Psoas muscle (tissue), 8 donors: ENCODE results near the gene TBX3. TPM values are rescaled to one million over a fixed set of nuclear protein-coding genes. Genes with fewer than 3 reads are reported as not detected.
A peak's percentile ranks its signal among the peaks of the same experiment; 100 is the strongest.

ENCODE experiments used
- ATAC-seq, 4 donors: fragments of 200-7000 bp; cut with Tn5 transposase; one replicate each; pipeline ENCODE4 v1.9.1; 2020; ENCODE audit warnings: moderate library complexity in 3 of 4, mild to moderate bottlenecking in 2 of 4
- DNase-seq, 2 donors: peaks; one replicate each; pipeline ENCODE4 v3.0.0-alpha.2; 2020
- H3K27ac ChIP-seq: fragments of 200-600 bp; one replicate; pipeline ENCODE4 v1.8.0; 2022
- H3K27me3 ChIP-seq, 3 donors: fragments of 200-600 bp in 1 of 3; one replicate each; pipeline versions ENCODE4 v1.6.1 to v1.8.0; 2013 to 2022; ENCODE audit warnings: low read length in 2 of 3, mild to moderate bottlenecking in 2 of 3, moderate library complexity in 1 of 3; ENCODE audit not compliant: insufficient read depth in 3 of 3
- H3K36me3 ChIP-seq, 2 donors: fragments of 200-600 bp in 1 of 2; one replicate each; pipeline versions ENCODE4 v1.6.1 to v1.8.0; 2013 to 2022; ENCODE audit warnings: low read depth in 1 of 2, mild to moderate bottlenecking in 1 of 2, moderate library complexity in 1 of 2; ENCODE audit not compliant: insufficient read depth in 1 of 2
- H3K4me1 ChIP-seq: fragments of 200-600 bp; one replicate; pipeline ENCODE4 v1.8.0; 2022
- H3K4me3 ChIP-seq: fragments of 200-600 bp; one replicate; pipeline ENCODE4 v1.8.0; 2022; ENCODE audit warnings: mild to moderate bottlenecking
- H3K9me3 ChIP-seq: fragments of 200-600 bp; one replicate; pipeline ENCODE4 v1.8.0; 2022
- WGBS, 3 donors: extraction: QIAGEN DNeasy Blood & Tissue Kit; methylation state at CpG; one replicate each; pipeline versions ENCODE4 v1.1.6 to v1.1.7; 2013; 5-methylcytosine and 5-hydroxymethylcytosine counted together
- intact Hi-C, 2 donors: fragments of 100-400 bp; cut with DNase I; formaldehyde crosslinking; loops; one replicate each; pipeline versions ENCODE4 v1.11.0 to v1.14.2; 2022
- polyA plus RNA-seq, 3 donors: library from polyadenylated mRNA; stranded (reverse); fragments of 200-250 nt; gene quantifications; one replicate each; pipeline ENCODE4 v1.2.3, GENCODE V29; 2013
- total RNA-seq, 4 donors: library from RNA; stranded (reverse); fragmentation: NEBNext Ultra II Directional in 2 of 4; extraction: Animal tissue kit (Norgen Biotek cat#: 25700) in 2 of 4; gene quantifications; one replicate each; pipeline versions ENCODE4 v1.2.1 to v1.2.4, GENCODE V29; 2021 to 2023
- TF ChIP-seq, protein P1 (sequence below): fragments of 200-600 bp; IDR thresholded peaks from one replicate; pipeline ENCODE4 v1.8.0; 2022; ENCODE audit warnings: antibody characterized with exemption
- donor health status: healthy with polysubstance abuse.
- donor health status: DM: no; HTN: no; CAD: no; lungs with moderate emphysema.
- donor health status: Bipolar disorder and iron deficiency.
- donor health status: healthy.
- donor health status: DM: yes; HTN: yes; CAD: no.
- donor health status: DM: no; HTN: no; CAD: no.
- donor health status: DM: no; HTN: no; CAD: no.
- donor health status: DM: yes; HTN: yes; CAD: no.

TBX3 gene
- total and polyA plus RNA-seq, 7 donors = 5.0 to 50.8 (median 15.3) TPM

DNA sequence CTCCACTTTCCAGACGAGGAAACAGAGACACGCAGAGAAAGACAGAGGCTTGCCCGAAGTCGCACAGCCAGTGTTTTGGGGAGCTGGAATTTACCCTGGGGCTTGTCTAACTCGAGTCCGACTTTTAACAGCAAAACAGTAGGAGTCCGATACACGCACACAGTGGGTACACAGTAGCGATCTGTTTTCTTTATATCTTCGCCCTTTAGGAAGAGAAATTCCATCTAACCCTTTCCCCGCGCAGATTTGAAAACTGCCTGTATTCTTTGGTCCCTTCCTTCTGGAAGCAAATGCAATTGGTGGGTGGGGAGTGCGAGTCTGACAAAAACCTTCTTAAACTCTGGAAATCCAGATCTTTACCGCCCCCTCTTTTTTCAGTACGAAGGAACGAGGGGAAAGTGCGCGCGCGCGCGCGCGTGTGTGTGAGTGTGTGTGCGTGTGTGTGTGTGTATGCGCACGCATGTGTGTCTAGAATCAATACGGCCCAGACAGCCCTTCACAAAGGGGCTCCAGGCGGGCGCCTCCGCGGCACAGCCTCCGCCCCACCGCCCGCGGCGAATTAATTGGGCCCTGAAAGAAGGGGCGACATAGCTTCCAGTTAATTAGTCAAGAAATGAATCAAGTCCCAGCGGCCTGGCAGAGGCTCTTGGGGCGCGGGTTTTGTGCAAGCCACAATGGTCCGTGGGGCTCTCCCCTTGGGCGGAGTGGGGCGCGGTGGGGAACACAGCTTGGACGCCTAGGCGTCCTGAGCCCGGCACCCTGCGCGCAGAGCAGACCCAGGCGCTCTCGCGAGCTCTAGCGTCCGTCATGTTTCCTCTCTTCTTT, 14.0 kb upstream of the TBX3 start:
- TF ChIP-seq, protein P1, sequence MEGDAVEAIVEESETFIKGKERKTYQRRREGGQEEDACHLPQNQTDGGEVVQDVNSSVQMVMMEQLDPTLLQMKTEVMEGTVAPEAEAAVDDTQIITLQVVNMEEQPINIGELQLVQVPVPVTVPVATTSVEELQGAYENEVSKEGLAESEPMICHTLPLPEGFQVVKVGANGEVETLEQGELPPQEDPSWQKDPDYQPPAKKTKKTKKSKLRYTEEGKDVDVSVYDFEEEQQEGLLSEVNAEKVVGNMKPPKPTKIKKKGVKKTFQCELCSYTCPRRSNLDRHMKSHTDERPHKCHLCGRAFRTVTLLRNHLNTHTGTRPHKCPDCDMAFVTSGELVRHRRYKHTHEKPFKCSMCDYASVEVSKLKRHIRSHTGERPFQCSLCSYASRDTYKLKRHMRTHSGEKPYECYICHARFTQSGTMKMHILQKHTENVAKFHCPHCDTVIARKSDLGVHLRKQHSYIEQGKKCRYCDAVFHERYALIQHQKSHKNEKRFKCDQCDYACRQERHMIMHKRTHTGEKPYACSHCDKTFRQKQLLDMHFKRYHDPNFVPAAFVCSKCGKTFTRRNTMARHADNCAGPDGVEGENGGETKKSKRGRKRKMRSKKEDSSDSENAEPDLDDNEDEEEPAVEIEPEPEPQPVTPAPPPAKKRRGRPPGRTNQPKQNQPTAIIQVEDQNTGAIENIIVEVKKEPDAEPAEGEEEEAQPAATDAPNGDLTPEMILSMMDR = no peak
- ATAC-seq = peak in 2 of 4 donors; percentile 35 to 61

DNA sequence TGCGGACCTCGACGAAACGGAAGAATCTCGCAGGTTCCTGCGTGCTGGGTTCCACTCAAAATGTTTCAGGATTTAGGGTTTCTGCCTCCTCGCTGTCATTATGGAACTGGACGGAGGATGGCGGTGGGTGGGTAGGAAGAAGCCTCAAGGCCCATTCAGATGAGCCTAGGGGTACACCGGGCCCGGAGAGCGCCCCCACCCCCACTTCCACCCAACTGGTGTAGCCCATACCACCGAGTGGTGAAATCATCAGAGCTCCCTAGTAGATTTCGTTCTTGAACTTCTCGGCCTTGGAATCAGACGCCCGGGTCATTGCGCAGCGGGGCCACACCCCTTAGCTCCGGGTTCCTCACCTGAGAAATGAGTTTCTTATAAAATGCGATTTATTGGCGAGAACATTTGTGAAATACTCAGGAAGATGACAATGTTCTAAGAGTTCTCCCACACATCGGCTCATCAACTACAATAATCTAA, 13.3 kb upstream of the TBX3 start:
- ATAC-seq (no peak), DNase-seq (no peak)
- 7 to 13% (median 12%) methylated on average over 23 of the region's 23 CpGs for WGBS, 3 donors
- no peak overlapping the region for H3K27ac ChIP-seq
- no peaks in the 10 kb centered on the region for H3K4me1 ChIP-seq
- H3K27me3 ChIP-seq = peaks cover 3 to 100% (median 64%) of the 10 kb centered on the region in 3 donors
- H3K36me3 ChIP-seq = no peaks in the 10 kb centered on the region
- no peaks in the 10 kb centered on the region for H3K9me3 ChIP-seq
- TF ChIP-seq, protein P1 = no peak
- H3K4me3 ChIP-seq = no peak overlapping the region
- intact Hi-C loops = no loop called here

More for the DNA sequence above, 14.0 kb upstream of the TBX3 start:
- peaks cover 3 to 100% (median 62%) of the 10 kb centered on the region in 3 donors for H3K27me3 ChIP-seq
- H3K4me1 ChIP-seq = no peaks in the 10 kb centered on the region
- H3K4me3 ChIP-seq = peak overlapping the region; percentile 50
- no peak for DNase-seq
- no peak overlapping the region for H3K27ac ChIP-seq
- H3K9me3 ChIP-seq = no peaks in the 10 kb centered on the region
- H3K36me3 ChIP-seq = no peaks in the 10 kb centered on the region
- 5 to 6% (median 5%) methylated on average over 48 to 55 of the region's 55 CpGs for WGBS, 3 donors
- intact Hi-C loops = no loop called here

DNA sequence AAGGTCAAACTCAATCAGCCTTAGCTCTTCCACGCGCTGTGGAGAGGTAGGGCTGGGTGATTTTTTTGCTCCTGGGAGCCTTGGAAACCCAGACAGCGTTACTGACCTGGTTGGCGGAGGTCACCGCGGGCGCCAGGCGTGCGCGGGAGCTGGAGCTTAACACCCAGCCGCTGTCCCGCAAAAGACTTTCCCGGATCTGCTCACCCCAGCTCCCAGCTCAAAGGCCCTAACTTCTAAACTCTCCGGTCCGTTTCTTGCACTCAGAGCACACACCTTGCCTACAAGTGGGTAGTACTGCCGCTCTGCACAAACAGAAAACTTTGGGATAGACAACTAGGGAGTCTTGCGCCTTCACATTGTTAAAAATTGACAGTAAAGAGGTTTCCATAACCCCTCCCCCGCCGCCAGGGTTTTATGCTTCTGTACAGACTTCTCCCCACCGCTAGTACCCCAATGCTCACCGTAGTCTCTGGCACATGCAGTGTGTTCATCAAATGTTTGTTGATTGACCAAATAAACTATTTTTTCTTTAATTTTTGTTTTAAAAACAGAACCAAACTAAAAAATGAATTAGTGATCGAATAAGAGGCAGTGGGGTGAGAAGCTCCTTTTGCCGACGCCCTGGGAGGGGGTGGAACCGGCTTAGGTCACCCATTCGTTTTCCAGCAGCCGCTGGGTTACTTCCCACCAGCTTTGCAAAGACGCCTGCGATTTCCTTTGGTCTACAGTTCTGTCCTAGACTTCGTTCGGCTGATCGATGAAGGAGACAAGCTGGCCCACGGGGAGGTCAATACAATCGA, 12.7 kb upstream of the TBX3 start:
- H3K9me3 ChIP-seq = no peaks in the 10 kb centered on the region
- intact Hi-C loops = no loop called here
- no peak overlapping the region for H3K4me3 ChIP-seq
- DNase-seq (no peak), ATAC-seq (no peak)
- peaks cover 3 to 100% (median 61%) of the 10 kb centered on the region in 3 donors for H3K27me3 ChIP-seq
- 18 to 21% (median 20%) methylated on average over 34 of the region's 34 CpGs for WGBS, 3 donors
- TF ChIP-seq, protein P1 = no peak
- H3K4me1 ChIP-seq = no peaks in the 10 kb centered on the region
- H3K36me3 ChIP-seq = no peaks in the 10 kb centered on the region
- no peak overlapping the region for H3K27ac ChIP-seq

DNA sequence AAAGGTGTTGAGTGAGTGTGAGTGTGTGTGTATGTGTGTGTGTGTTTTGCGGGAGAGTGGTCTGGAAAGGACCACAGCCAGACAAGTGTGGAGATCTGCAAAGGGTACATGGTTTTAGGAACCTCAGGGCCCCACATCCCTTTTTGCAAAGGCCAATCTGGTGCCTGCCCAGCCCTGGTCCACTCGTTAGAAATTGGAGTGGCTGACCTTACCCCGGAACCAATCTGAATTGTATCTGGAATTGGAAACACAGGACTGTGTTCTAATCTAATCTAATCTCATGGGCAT, 11.3 kb upstream of the TBX3 start:
- ATAC-seq (no peak), DNase-seq (no peak)
- H3K27me3 ChIP-seq = peaks cover 3 to 100% (median 56%) of the 10 kb centered on the region in 3 donors
- WGBS, 3 donors = 59 to 75% (median 71%) methylated on average over 3 of the region's 3 CpGs
- intact Hi-C loops = no loop called here
- H3K9me3 ChIP-seq = no peaks in the 10 kb centered on the region
- TF ChIP-seq, protein P1 = no peak
- no peaks in the 10 kb centered on the region for H3K36me3 ChIP-seq
- no peak overlapping the region for H3K4me3 ChIP-seq
- H3K4me1 ChIP-seq = no peaks in the 10 kb centered on the region
- H3K27ac ChIP-seq = no peak overlapping the region
